GM19238 (cell line): Measurements from ENCODE around the gene MCC.

ENCODE experiments used
- DNase-seq: peaks from one replicate; pipeline ENCODE4 v3.0.0; 2011; ENCODE audit warnings: low spot score; ENCODE audit not compliant: insufficient read length

MCC gene

DNA sequence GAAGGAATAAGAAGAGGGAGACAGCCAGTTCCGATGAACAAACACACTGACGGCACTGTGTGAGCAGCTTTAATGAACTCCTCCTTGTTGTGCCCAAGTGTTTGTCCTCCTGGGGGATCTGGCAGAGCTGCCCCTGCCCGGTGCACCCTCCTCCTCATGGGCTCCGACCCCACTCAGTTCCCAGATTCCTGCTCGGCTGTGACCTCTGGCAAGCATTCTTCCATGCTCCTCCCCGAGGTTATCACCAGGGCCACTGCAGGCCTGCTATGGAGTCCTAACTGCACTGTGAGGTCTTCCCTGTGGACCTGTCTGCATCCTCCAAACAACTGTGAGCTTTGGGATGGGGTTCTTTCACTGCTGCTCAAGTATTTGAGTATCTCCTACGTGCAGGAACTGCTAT lies 369.5 kb downstream of the MCC start:
- DNase-seq: no peak

DNA sequence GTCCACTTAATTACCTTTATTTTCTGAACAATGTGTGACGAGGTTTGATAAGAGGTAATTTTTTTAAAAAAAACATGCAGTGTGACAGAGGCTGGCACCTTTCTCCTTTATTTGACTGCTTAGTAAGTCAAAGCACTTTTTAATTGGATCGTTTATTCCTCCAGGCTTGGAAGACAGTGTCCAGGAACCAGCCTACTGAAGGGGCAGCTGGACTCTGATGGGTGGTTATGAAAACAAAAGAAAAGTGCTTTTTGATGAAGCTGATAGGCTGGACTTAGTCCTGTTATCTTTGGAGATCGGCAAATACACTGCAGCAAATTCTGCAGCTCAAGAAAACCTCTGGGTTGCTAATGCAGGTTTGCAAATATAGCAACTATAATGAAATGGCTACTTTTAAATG lies 370.0 kb downstream of the MCC start:
- no peak for DNase-seq

- no peak for DNase-seq
Measured at GRCh38 chr5:113117543-113118115, 370.6 kb downstream of the MCC start.

DNA sequence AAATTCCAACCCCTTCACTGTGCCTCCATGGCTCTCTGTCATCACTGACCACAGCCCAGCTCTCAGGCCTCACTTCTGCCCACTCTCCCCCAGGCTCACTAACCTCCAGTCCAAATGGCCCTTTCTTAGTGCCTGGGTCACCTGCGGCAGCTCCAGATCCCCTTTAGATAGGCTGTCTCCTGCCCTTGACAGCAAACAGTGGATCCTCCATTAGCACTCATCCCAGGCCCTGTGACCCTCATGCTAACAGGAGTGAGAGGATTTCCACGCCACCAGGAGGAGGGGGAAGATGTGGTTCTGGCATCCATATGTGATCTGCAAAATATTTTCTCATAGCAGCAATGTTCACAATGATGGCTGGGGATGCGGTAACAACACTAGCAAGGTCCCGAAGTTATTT lies 372.3 kb downstream of the MCC start:
- DNase-seq: no peak

GRCh38 chr5:113115061-113115460 lies 373.2 kb downstream of the MCC start:
- DNase-seq: no peak

- no peak for DNase-seq
Measured at GRCh38 chr5:113114559-113114958, 373.7 kb downstream of the MCC start.

GRCh38 chr5:113112435-113112834 lies 375.8 kb downstream of the MCC start:
- no peak for DNase-seq

- DNase-seq: no peak
Measured at GRCh38 chr5:113110117-113110516, 378.1 kb downstream of the MCC start.

DNA sequence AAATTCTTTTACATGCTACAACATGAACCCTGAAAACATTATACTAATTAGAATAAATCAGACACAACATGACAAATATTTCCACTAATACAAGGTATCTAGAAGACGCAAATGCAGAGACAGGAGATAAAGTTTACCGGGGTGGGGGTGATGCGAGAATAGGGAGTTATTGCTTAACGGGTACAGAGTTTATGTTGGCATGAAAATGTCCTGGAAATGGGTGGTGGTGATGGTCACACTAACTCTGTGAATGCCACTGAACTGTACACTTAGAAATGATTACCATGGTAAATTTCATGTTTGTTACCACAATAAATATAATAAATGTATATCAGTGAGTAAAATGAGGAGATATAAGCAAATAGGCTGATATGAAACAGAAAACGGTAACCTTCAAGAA lies 378.9 kb downstream of the MCC start:
- no peak for DNase-seq

DNA sequence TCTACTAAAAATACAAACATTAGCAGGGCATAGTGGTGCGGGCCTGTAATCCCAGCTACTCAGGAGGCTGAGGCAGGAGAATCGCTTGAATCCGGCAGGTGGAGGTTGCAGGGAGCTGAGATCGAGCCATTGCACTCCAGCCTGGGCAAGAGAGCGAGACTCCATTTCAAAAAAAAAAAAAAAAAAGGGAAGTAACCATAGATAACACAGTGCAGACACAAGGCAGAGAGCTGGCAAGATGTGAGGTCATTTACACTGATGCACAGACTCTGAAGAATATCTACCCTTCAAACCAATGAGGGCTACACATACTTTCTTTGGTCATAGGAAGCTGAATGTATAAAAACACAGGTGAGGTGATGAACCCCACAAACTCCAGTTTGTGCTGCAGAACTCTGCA lies 379.8 kb downstream of the MCC start:
- DNase-seq: no peak

DNA sequence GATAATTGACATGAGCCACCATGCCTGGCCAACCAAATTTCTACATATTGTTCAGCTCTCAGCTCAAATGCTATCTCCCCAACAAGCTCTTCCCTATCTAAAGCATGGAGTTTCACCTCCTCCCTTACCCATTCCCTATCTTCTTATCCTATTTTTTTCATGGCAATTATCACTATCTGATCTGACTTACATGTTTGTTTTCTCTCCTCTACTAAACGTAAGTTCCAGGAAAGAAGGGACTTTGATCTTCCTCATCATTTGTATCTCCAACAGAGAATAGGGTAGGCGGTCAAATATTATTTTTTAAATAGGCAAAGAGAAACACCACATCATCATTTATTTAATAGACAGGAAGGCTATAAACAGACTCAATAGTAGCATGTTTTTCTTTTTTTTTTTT lies 381.4 kb downstream of the MCC start:
- no peak for DNase-seq

DNA sequence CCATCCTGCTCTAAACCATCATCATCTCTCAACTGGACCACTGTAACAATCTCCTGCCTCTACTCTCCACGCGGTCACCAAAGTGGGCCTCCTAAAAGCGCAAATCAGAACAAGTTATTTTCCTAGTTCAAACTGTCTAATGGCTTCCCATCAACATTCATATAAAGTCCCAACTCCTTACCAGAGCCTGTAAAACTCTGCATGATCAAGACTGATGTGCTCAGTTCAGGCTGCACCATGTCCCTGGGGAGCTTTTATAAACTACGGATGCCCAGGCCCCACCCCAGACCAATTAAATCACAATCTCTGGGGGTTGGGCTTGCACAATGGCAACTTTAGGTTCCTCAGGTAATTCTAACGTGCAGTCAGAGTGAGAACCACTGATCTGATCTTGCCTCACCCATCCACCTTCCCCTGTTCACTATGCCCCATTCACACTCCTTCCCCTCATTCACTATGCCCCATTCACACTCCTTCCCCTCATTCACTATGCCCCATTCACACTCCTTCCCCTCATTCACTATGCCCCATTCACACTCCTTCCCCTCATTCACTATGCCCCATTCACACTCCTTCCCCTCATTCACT lies 382.5 kb downstream of the MCC start:
- no peak for DNase-seq

DNA sequence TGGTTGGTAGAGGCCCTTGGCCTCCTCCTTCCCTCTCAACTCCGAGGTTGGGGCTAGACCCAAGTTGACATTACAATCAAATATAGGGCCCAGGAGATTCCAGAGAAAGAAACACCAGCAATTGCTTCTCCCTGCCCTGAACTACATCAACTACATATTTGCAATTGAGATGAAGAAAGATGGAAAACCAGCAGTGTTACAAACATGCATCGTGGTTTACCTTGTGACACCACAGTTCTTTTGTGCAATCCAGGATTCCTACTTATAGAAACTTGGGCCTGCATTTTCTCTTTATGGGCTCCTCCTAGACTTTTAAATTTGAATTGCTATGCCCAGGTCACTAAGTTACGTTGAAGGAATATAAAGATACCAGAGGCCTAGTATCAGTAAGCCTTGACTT lies 384.9 kb downstream of the MCC start:
- DNase-seq: no peak

- DNase-seq: no peak
Measured at GRCh38 chr5:113102121-113102531, 386.1 kb downstream of the MCC start.

- no peak for DNase-seq
Measured at GRCh38 chr5:113100981-113101380, 387.3 kb downstream of the MCC start.

- no peak for DNase-seq
Measured at GRCh38 chr5:113099822-113100221, 388.4 kb downstream of the MCC start.

DNA sequence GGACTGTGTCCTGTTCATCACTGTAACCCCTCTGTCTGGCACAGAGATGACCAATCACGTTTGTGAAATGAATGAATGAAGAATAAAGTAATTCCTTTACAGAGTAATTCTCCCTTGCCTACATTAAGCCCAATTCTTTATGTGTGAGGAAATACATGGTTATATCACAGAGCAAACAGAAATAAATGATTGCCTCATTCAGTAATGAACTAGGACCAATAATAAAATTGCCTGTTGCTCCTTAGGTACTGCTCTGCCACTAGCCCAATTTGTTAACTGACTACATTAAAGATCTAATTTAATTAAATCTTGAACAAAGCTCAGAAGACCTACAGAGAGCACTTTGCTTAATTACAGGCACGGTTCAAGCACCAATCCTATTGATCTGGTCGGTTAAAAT lies 389.9 kb downstream of the MCC start:
- no peak for DNase-seq

GRCh38 chr5:113095831-113096230 lies 392.4 kb downstream of the MCC start:
- no peak for DNase-seq

DNA sequence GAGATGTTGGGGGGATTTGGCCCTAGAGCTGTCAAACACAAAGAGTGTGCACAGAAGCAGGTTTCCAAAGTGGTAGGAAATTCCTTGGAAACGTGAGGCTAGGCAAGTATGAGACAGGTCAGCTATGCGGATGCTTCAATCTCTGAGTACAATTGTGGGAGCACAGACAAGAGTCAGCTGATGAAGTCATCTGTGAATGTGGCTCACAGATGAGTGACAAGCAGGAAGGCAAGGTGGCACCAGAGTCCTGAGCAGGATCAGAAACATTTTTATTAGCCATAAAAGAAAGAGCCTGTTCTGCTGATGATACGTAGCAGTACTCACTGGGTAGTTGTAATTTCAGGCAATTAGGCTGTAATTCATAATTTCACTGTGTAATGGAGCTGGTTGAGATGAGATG lies 394.7 kb downstream of the MCC start:
- DNase-seq: no peak

DNA sequence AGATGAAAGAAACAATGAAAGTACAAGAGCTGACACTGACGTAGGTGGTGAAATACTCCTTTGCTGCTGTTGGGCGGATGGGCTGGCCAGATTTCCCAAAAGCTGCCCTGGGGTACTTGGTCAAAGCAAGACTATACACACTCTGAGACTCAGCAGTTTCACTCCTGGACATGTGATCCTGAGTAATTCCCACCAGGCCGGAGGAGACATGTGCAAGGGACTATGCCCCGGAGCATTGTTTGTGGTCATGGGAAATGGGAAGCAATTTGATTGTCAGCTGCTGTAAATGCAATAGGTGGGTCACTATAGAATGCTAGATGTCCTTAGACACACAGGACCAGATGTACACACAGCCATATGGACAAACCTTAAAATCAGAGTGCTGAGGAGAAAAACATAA lies 395.6 kb downstream of the MCC start:
- DNase-seq: no peak

GRCh38 chr5:113091622-113092021 lies 396.6 kb downstream of the MCC start:
- DNase-seq: no peak

GRCh38 chr5:113090336-113091106 lies 397.7 kb downstream of the MCC start:
- no peak for DNase-seq
